NCI-H2081 treated with DMSO at 0.1 percent for 48 hours (cell line): Measurements from ENCODE around the gene OSBPL5.

ENCODE experiments used
- DNase-seq: peaks from one replicate; lab custom pipeline; 2025; lab: John Stamatoyannopoulos, UW

The OSBPL5 gene

GRCh38 chr11:3096909-3097530, 68.1 kb downstream of the OSBPL5 start:
- no peak for DNase-seq

GRCh38 chr11:3095712-3096361, 69.3 kb downstream of the OSBPL5 start:
- DNase-seq = no peak

GRCh38 chr11:3094223-3094824, 70.8 kb downstream of the OSBPL5 start:
- DNase-seq = no peak

GRCh38 chr11:3093281-3094191, 71.6 kb downstream of the OSBPL5 start:
- DNase-seq = no peak

GRCh38 chr11:3092603-3093141, 72.4 kb downstream of the OSBPL5 start:
- DNase-seq = no peak

- no peak for DNase-seq
Observed at GRCh38 chr11:3091846-3092602, 73.1 kb downstream of the OSBPL5 start.

- DNase-seq = no peak
Observed at GRCh38 chr11:3091081-3091845, 73.8 kb downstream of the OSBPL5 start.

GRCh38 chr11:3090096-3090901, 74.8 kb downstream of the OSBPL5 start:
- DNase-seq = no peak

GRCh38 chr11:3089236-3090061, 75.7 kb downstream of the OSBPL5 start:
- DNase-seq = no peak

- DNase-seq = no peak
Observed at GRCh38 chr11:3088806-3089205, 76.3 kb downstream of the OSBPL5 start.

- no peak for DNase-seq
Observed at GRCh38 chr11:3087821-3088800, 77.0 kb downstream of the OSBPL5 start.

GRCh38 chr11:3087373-3087772, 77.7 kb downstream of the OSBPL5 start:
- DNase-seq = no peak

GRCh38 chr11:3086671-3087150, 78.4 kb downstream of the OSBPL5 start:
- no peak for DNase-seq

- DNase-seq = no peak
Observed at GRCh38 chr11:3086114-3086513, 79.0 kb downstream of the OSBPL5 start.

GRCh38 chr11:3085052-3085451, 80.1 kb downstream of the OSBPL5 start:
- no peak for DNase-seq

GRCh38 chr11:3083321-3083720, 81.8 kb downstream of the OSBPL5 start:
- no peak for DNase-seq

GRCh38 chr11:3081386-3081751, 83.7 kb downstream of the OSBPL5 start:
- DNase-seq = no peak
